Activated naive CD8-positive, alpha-beta T cell treated with anti-CD3 and anti-CD28 coated beads, Interleukin-2, amount 10 ng/mL, durations not matched to agents 7 days and 5 days (primary cell): Measurements from ENCODE around the gene SKA2. TPM values are rescaled to one million over a fixed set of nuclear protein-coding genes. Genes with fewer than 3 reads are reported as not detected.
"Not testable (repeated sequence)": the region's sequence is repeated elsewhere in the genome, so short reads cannot be mapped to it uniquely, and the experiment has no call there.

Experiments used
- ATAC-seq: fragments of 150-1000 bp; cut with Tn5 transposase; one replicate; pipeline ENCODE4 v1.10.0; 2021; ENCODE audit warnings: low read depth, moderate library complexity
- POLR2A ChIA-PET: fragments of 350-600 bp; sonication (Branson Sonifier 250); formaldehyde crosslinking; loops from one replicate; lab custom pipeline; 2021; ENCODE audit warnings: antibody characterized with exemption; lab: Charles Lee
- DNase-seq: peaks from one replicate; pipeline ENCODE4 v3.0.0; 2021
- H3K27ac Mint-ChIP-seq: one replicate; pipeline ENCODE4 v1.8.0; 2022; ENCODE audit warnings: mild to moderate bottlenecking, mixed read lengths
- H3K27me3 Mint-ChIP-seq: one replicate; pipeline ENCODE4 v1.8.0; 2022; ENCODE audit warnings: mild to moderate bottlenecking, moderate library complexity, mixed read lengths
- H3K36me3 Mint-ChIP-seq: one replicate; pipeline ENCODE4 v1.8.0; 2021; ENCODE audit warnings: mild to moderate bottlenecking, mixed read lengths
- H3K4me1 Mint-ChIP-seq: one replicate; pipeline ENCODE4 v1.8.0; 2021; ENCODE audit warnings: mixed read lengths
- H3K4me3 Mint-ChIP-seq: one replicate; pipeline ENCODE4 v1.8.0; 2022; ENCODE audit warnings: mild to moderate bottlenecking, moderate library complexity, mixed read lengths
- H3K9me3 Mint-ChIP-seq: one replicate; pipeline ENCODE4 v1.8.0; 2021; ENCODE audit warnings: mixed read lengths
- total RNA-seq, 2 experiments: library from RNA; stranded (reverse); gene quantifications; one replicate each; pipeline ENCODE4 v1.2.3, GENCODE V29; 2021

The SKA2 gene
- total RNA-seq, 2 experiments from 2014 or later = 71.9 to 80.3 TPM

DNA sequence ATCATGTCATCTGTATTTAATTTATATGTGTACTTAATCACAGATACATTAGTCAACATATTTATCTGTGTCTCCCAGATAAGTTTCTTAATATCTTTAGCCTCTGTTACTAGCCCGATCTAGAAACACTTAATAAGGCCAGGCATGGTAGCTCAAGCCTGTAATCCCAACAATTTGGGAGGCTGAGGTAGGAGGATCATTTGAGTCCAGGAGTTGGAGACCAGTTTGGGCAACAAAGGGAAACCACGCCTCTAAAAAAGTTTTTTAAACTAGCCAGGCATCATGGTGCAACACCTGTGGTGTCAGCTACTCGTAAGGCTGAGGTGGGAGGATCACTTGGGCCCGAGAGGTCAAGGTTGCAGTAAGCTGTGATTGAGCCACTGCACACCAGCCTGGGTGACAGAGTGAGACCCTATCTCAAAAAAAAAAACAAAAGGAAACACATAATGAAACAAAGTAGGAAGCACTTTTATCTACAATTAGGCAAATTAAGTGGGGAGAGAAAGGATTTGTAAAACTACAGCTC is 9.4 kb downstream of the SKA2 start:
- Mint-ChIP-seq H3K4me3 (no peak overlapping the region), H3K27me3 (no peaks in the 10 kb centered on the region), H3K4me1 (peaks cover 21% of the 10 kb centered on the region), H3K36me3 (peaks cover 21% of the 10 kb centered on the region), H3K27ac (no peak overlapping the region), H3K9me3 (no peaks in the 10 kb centered on the region)
- POLR2A ChIA-PET = interaction anchor here (1.2 kb wide), 1 partner anchor 13 kb away, joined by 4 read pairs; no protein-coding TSS in a partner anchor
- ATAC-seq (no peak), DNase-seq (no peak)

GRCh38 chr17:59141860-59142259 is 13.1 kb downstream of the SKA2 start:
- no peaks in the 10 kb centered on the region for H3K9me3 Mint-ChIP-seq
- H3K27ac Mint-ChIP-seq = no peak overlapping the region
- H3K4me1 Mint-ChIP-seq = peaks cover 5% of the 10 kb centered on the region
- H3K27me3 Mint-ChIP-seq = no peaks in the 10 kb centered on the region
- H3K4me3 Mint-ChIP-seq = no peak overlapping the region
- no peak for ATAC-seq
- DNase-seq = no peak
- peaks cover 18% of the 10 kb centered on the region for H3K36me3 Mint-ChIP-seq
- POLR2A ChIA-PET = interaction anchor here (0.7 kb wide), 1 partner anchor 69 kb away, joined by 3 read pairs; no protein-coding TSS in a partner anchor

GRCh38 chr17:59139939-59140338 is 15.0 kb downstream of the SKA2 start:
- Mint-ChIP-seq H3K36me3 (peaks cover 13% of the 10 kb centered on the region), H3K4me3 (no peak overlapping the region), H3K9me3 (no peaks in the 10 kb centered on the region), H3K27ac (no peak overlapping the region), H3K27me3 (no peaks in the 10 kb centered on the region), H3K4me1 (peaks cover 2% of the 10 kb centered on the region)
- DNase-seq = no peak
- no peak for ATAC-seq
- POLR2A ChIA-PET = no interaction called here

DNA sequence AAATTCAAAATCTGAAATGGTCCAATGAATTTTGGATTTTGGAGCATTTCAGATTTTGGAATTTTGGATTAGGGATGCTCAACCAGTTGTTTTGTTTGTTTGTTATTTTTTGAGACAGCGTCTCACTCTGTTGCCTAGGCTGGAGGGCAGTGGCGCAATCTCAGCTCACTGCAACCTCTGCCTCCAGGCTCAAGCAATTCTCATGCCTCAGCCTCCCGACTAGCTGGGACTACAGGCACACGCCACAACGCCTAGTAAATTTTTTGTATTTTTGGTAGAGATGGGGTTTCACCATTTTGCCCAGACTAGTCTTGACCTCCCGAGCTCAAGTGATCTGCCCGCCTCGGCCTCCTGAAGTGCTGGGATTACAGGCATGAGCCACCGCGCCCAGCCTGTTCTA is 16.6 kb downstream of the SKA2 start:
- H3K9me3 Mint-ChIP-seq, POLR2A ChIA-PET, DNase-seq, H3K4me1 Mint-ChIP-seq, H3K4me3 Mint-ChIP-seq, H3K36me3 Mint-ChIP-seq, H3K27me3 Mint-ChIP-seq, ATAC-seq, H3K27ac Mint-ChIP-seq: not testable (repeated sequence)

- Mint-ChIP-seq H3K27me3 (no peaks in the 10 kb centered on the region), H3K27ac (no peak overlapping the region), H3K4me3 (no peak overlapping the region), H3K4me1 (peaks cover 5% of the 10 kb centered on the region), H3K9me3 (no peaks in the 10 kb centered on the region), H3K36me3 (peaks cover 18% of the 10 kb centered on the region)
- no peak for ATAC-seq
- POLR2A ChIA-PET = interaction anchor here (1.3 kb wide), 1 partner anchor 24 kb away, joined by 3 read pairs; the partner anchor contains the start of genes PRR11 and SKA2
- no peak for DNase-seq
Observed at GRCh38 chr17:59131131-59131530, 23.9 kb downstream of the SKA2 start.

DNA sequence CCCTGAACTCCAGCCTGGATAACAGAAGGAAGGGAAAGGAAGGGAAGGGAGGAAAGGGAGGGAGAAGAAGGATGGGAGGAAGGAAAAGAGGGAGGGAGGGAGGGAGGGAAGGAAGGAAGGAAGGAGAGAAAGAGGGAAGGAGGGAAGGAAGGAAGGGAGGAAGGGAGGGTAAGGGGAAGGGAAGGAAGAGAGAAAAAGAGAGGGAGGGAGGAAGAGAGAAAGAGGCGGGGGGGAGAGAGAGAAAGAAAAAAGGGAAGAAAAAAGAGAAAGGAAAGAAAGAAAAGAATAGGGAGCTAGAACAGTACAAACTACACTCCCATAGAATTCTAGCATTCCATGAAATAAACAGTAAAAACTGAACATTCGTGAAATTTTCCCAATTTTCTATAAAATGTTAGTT is 25.2 kb downstream of the SKA2 start:
- Mint-ChIP-seq H3K36me3 (peaks cover 16% of the 10 kb centered on the region), H3K27me3 (no peaks in the 10 kb centered on the region), H3K4me3 (no peak overlapping the region), H3K9me3 (no peaks in the 10 kb centered on the region), H3K4me1 (peaks cover 3% of the 10 kb centered on the region), H3K27ac (no peak overlapping the region)
- ATAC-seq (no peak), DNase-seq (no peak)
- POLR2A ChIA-PET = no interaction called here

DNA sequence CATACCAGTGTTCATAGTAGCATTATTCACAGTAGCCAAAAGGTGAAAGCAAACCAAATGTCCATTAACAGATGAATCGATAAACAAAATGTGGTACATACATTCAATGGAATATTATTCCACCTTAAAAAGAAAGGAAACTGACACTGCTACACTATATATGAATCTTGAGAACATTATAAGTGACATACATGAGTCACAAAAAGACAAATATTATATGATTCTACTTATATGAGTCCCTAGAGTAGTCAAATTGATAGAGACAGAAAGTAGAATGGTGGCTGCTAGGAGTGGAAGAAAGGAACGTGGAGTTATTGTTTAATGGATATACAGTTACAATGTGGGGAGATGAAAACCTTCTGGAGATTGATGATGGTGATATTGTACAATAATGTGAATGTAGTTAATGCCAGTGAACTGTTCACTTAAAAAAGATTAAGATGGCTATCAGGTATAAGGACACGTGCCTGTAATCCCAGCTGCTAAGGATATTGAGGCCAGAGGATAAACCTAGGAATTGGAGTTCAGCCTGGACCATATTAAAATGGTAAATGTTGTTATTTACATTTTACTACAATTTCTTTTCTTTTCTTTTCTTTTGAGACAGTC is 28.1 kb downstream of the SKA2 start:
- Mint-ChIP-seq H3K27me3 (no peaks in the 10 kb centered on the region), H3K27ac (no peak overlapping the region), H3K4me1 (peaks cover 2% of the 10 kb centered on the region), H3K36me3 (peaks cover 25% of the 10 kb centered on the region), H3K4me3 (no peak overlapping the region), H3K9me3 (no peaks in the 10 kb centered on the region)
- DNase-seq = no peak
- no peak for ATAC-seq
- POLR2A ChIA-PET = no interaction called here

- no peak for ATAC-seq
- POLR2A ChIA-PET = interaction anchor here (0.6 kb wide), 1 partner anchor 687 kb away, joined by 3 read pairs; no protein-coding TSS in a partner anchor
Observed at GRCh38 chr17:59124665-59125064, 30.3 kb downstream of the SKA2 start.

DNA sequence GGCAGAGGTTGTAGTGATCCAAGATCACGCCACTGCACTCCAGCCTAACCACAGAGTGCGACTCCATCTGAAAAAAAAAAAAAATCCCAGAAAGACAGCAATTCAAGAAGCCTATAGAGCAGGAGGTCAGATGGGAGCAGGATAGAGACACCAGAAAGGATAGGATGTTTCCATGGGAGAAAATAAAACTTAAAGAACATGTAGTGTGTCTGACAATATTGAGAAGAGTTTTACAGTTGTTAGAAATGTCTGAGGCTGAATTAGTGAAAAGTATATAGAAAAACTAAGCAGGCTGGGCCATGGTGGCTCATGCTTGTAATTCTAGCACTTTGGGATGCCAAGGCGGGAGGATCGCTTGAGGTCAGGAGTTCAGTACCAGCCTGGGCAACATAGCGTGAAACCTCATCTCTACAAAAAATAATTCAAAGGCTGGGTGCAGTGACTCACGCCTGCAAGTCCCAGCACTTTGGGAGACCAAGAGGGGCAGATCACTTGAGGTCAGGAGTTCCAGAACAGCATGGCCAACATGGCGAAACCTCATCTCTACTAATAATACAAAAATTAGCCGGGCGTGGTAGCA is 33.0 kb downstream of the SKA2 start:
- ATAC-seq = no peak
- H3K36me3 Mint-ChIP-seq = peaks cover 28% of the 10 kb centered on the region
- POLR2A ChIA-PET = no interaction called here

More at GRCh38 chr17:59124665-59125064, 30.3 kb downstream of the SKA2 start:
- Mint-ChIP-seq H3K27me3 (no peaks in the 10 kb centered on the region), H3K4me1 (peaks cover 2% of the 10 kb centered on the region), H3K9me3 (no peaks in the 10 kb centered on the region), H3K36me3 (peaks cover 28% of the 10 kb centered on the region), H3K4me3 (no peak overlapping the region), H3K27ac (no peak overlapping the region)
- no peak for DNase-seq

GRCh38 chr17:59115474-59115873 is 39.5 kb downstream of the SKA2 start:
- no peaks in the 10 kb centered on the region for H3K9me3 Mint-ChIP-seq
- H3K27ac Mint-ChIP-seq = no peak overlapping the region
- no peak for ATAC-seq
- H3K4me1 Mint-ChIP-seq = peaks cover 11% of the 10 kb centered on the region
- peaks cover 31% of the 10 kb centered on the region for H3K36me3 Mint-ChIP-seq
- no peaks in the 10 kb centered on the region for H3K27me3 Mint-ChIP-seq
- POLR2A ChIA-PET = no interaction called here
- no peak overlapping the region for H3K4me3 Mint-ChIP-seq
- no peak for DNase-seq

More for the DNA sequence above, 33.0 kb downstream of the SKA2 start:
- H3K4me1 Mint-ChIP-seq = peaks cover 2% of the 10 kb centered on the region
- H3K4me3 Mint-ChIP-seq = no peak overlapping the region
- no peaks in the 10 kb centered on the region for H3K9me3 Mint-ChIP-seq
- H3K27ac Mint-ChIP-seq = no peak overlapping the region
- H3K27me3 Mint-ChIP-seq = no peaks in the 10 kb centered on the region
- DNase-seq = no peak

DNA sequence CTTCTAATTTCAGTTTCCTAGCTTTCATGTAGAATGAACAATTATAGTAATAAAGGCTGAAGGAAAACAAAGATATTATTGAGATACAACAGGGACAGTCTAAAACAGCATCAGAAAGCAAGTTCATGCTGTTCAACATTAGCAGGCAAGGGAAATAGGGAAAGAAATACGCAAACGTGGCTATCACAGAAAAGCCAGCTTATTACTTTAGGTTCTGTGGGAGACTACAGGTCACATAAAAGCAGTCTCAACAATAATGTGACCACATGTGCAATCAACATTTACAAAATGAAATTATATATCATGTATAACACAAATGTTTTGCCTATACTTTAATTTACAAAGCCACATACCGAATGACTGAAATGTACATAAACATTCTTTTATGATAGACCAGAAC is 43.4 kb downstream of the SKA2 start:
- ATAC-seq = no peak
- H3K27ac Mint-ChIP-seq = no peak overlapping the region
- H3K4me3 Mint-ChIP-seq = no peak overlapping the region
- H3K27me3 Mint-ChIP-seq = no peaks in the 10 kb centered on the region
- peaks cover 28% of the 10 kb centered on the region for H3K36me3 Mint-ChIP-seq
- no peak for DNase-seq
- H3K9me3 Mint-ChIP-seq = no peaks in the 10 kb centered on the region
- peaks cover 22% of the 10 kb centered on the region for H3K4me1 Mint-ChIP-seq
- POLR2A ChIA-PET = no interaction called here

- H3K36me3 Mint-ChIP-seq = peaks cover 28% of the 10 kb centered on the region
- no peak overlapping the region for H3K4me3 Mint-ChIP-seq
- H3K4me1 Mint-ChIP-seq = peaks cover 22% of the 10 kb centered on the region
- H3K27ac Mint-ChIP-seq = no peak overlapping the region
- no peaks in the 10 kb centered on the region for H3K9me3 Mint-ChIP-seq
- ATAC-seq (no peak), DNase-seq (no peak)
- no peaks in the 10 kb centered on the region for H3K27me3 Mint-ChIP-seq
- POLR2A ChIA-PET = no interaction called here
Observed at GRCh38 chr17:59110973-59111372, 44.0 kb downstream of the SKA2 start.

GRCh38 chr17:59108400-59109102 is 46.4 kb downstream of the SKA2 start:
- POLR2A ChIA-PET = interaction anchor here (0.7 kb wide), 2 partner anchors 44 to 70 kb away, joined by 3 to 7 read pairs; no protein-coding TSS in a partner anchor
- peak overlapping the region; percentile 85 for H3K4me3 Mint-ChIP-seq
- no peak overlapping the region for H3K27ac Mint-ChIP-seq
- ATAC-seq (no peak), DNase-seq (no peak)
- peaks cover 33% of the 10 kb centered on the region for H3K4me1 Mint-ChIP-seq
- H3K36me3 Mint-ChIP-seq = peaks cover 25% of the 10 kb centered on the region
- no peaks in the 10 kb centered on the region for H3K27me3 Mint-ChIP-seq
- no peaks in the 10 kb centered on the region for H3K9me3 Mint-ChIP-seq
